Fibroblast of pulmonary artery (primary cell): Measurements from ENCODE around the gene FGD4.
A peak's percentile ranks its signal among the peaks of the same experiment; 100 is the strongest.

Experiments used
- DNase-seq: peaks from one replicate; pipeline ENCODE4 v3.0.0-alpha.2; 2010; ENCODE audit warnings: low read depth
- H3K4me3 ChIP-seq: replicated peaks from 2 replicates; pipeline ENCODE4 v1.5.1; 2011; ENCODE audit warnings: low read depth, mild to moderate bottlenecking, control low read depth, low read length, moderate library complexity
- TF ChIP-seq, protein P1 (sequence below): IDR thresholded peaks from 2 replicates; pipeline ENCODE4 v1.5.1; 2011; ENCODE audit warnings: mild to moderate bottlenecking, control low read depth, low read length, inconsistent platforms; ENCODE audit errors: missing control alignments

FGD4 gene

GRCh38 chr12:32419520-32419960 is 20.2 kb downstream of the FGD4 start:
- TF ChIP-seq, protein P1, sequence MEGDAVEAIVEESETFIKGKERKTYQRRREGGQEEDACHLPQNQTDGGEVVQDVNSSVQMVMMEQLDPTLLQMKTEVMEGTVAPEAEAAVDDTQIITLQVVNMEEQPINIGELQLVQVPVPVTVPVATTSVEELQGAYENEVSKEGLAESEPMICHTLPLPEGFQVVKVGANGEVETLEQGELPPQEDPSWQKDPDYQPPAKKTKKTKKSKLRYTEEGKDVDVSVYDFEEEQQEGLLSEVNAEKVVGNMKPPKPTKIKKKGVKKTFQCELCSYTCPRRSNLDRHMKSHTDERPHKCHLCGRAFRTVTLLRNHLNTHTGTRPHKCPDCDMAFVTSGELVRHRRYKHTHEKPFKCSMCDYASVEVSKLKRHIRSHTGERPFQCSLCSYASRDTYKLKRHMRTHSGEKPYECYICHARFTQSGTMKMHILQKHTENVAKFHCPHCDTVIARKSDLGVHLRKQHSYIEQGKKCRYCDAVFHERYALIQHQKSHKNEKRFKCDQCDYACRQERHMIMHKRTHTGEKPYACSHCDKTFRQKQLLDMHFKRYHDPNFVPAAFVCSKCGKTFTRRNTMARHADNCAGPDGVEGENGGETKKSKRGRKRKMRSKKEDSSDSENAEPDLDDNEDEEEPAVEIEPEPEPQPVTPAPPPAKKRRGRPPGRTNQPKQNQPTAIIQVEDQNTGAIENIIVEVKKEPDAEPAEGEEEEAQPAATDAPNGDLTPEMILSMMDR: no peak
- peak; percentile 56 for DNase-seq

DNA sequence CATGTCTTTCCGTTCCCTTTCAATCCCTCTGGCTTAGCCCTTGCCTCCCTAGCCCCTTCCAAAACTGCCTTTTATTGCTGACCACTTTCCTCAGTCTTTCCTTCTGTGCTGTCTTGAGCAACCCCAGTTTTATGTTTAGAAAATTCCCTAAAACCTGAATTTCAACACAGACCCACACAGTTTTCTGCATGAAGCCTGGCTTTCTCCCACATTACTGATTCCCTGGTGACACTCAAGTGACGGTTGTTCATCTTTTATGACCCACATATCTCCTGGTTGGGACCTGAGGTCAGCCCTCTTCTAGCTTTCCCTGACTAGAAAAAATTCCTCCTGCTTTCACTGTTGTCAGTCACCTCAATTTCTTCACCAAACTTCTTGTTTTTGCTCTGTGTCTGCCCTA is 21.0 kb downstream of the FGD4 start:
- TF ChIP-seq, protein P1: no peak
- H3K4me3 ChIP-seq: no peak overlapping the region
- DNase-seq: no peak

More at GRCh38 chr12:32419520-32419960, 20.2 kb downstream of the FGD4 start:
- H3K4me3 ChIP-seq: no peak overlapping the region

DNA sequence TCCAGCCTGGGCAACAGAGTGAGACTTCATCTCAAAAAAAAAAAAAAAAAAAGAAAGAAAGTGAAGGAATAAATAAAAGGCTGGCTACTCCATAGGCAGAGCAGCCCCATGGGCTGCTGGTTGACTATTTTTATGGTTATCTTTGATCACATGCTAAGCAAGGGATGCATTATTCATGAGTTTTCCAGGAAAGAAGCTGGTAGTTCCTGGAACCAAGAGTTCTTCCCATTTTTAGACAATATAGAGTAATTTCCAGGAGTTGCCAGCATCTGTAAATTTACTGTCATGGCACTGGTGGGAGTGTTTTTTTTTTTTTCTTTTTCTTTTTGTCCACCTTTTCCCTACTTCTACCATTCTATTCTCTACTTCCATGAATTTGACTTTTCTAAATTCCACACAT is 24.2 kb downstream of the FGD4 start:
- H3K4me3 ChIP-seq: no peak overlapping the region
- no peak for DNase-seq
- TF ChIP-seq, protein P1: no peak

DNA sequence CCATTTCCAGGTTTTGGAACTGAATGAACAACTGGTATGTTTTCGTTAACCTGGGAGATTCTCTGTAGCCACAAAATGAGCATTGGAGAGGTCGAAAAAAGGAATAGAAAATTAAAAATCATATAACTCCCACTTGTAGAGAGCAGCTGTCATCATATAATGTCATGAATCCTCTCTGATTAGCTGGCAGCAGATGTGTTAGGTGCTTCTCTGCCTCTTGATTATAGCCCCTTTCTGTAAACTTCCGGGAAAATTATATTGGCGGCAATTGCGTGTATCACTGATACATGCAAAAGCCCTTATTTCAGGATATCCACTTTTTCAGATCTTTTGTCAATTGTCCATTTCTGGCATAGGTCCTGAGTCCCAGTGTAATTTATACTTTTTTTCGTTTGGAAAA is 31.7 kb downstream of the FGD4 start:
- TF ChIP-seq, protein P1: no peak
- no peak overlapping the region for H3K4me3 ChIP-seq
- DNase-seq: no peak

- DNase-seq: peak; percentile 42
- no peak overlapping the region for H3K4me3 ChIP-seq
- TF ChIP-seq, protein P1: no peak
Measured at GRCh38 chr12:32435921-32436705, 36.8 kb downstream of the FGD4 start.

DNA sequence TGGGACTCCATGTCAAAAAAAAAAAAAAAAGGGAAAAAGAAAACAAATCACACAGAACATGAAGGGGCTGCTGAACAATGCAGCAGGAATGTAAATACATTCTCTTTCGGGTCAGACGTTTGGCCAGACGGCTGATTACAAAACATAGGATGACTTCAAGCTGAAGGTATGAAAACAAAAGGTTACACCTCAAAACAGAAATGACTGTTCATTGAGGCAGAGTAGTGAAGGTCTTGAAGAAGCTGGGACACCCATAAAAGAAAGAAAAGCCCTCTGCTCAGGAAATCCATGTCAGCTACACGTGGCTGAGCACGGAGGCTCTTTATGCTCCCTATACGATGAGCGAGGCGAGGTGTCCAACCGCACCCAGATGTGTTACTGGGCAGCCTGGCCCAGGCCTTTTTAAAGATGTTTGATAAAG is 37.7 kb downstream of the FGD4 start:
- DNase-seq: peak; percentile 96
- no peak overlapping the region for H3K4me3 ChIP-seq

More for the DNA sequence above, 37.7 kb downstream of the FGD4 start:
- TF ChIP-seq, protein P1: no peak
